HG03342 (cell line): Measurements from ENCODE around the gene DYSF.

ENCODE experiments used
- ATAC-seq: cut with Tn5 transposase; IDR thresholded peaks from one replicate; pipeline ENCODE4 v1.9.1; 2021; ENCODE audit warnings: mild to moderate bottlenecking, moderate library complexity; ENCODE audit not compliant: unreplicated experiment

Gene DYSF

DNA sequence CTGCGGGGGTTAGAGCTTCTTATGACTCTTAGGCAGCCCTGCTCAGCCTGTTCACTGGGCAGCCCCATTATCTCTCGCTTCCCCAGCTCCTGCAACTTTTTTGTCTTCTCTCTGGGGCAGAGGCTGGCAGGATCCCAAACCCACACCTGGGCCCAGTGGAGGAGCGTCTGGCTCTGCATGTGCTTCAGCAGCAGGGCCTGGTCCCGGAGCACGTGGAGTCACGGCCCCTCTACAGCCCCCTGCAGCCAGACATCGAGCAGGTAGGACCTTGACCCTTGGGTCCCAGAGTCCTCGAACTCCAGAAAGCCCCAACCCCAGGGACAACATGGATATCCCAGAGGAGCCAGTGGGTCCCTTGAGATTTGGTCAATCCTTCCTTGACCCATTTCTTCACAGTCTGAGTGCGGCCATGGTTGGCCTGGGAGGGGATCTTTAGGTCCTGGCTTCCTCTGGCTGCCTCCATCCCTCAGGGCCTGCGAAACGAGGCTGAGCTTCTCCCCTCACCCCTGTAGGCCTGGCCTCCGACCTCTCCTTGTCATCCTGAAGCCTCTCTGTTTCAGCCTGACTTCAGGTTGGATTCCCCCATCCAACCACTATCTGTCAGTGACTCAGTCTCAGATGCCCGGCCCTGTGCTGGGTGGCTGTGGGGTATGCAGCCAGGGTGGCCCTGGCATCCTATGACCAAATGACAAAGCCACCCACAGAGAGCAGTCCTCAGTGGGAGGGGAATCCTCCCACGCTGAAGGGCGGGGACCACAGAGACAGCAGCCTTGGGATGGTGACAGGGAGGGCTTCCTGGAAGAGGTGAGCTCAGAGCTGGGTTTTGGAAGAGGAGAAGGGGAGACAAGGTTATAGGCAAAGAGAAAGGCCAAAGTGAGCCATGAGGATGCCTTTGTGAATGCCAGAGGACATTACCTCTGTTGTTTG, 214.2 kb downstream of the DYSF start:
- ATAC-seq, result no peak

DNA sequence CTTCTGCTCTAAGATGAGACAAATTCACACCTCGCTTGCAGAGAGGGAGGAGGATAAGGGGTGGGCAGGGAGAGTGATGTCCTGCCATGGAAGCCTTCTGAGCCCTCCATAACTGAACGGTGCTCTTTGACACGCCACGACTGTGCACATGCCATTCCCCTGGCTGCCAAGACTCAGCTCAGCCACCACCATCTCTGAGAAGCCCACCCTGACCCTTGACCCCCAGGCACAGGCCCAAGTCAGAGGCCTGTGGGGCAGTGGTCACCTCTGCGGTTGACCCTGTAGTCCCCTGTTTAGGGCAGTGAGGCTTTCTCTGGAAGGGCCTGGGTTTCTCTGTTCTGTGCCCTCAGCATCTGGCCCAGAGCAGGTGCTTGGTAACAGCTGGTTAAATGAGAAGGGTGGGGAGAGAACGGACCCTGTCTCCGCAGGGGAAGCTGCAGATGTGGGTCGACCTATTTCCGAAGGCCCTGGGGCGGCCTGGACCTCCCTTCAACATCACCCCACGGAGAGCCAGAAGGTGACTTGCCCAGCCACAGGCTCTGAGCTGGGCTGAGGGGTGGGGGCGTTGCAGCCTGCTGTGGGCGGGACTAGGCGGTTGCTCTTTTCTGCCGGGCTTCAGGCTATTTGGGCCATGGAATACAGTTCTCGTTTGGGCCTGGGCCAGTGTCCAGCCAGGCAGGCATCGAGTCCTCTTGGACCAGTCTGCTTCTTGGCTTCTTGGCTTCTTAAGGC, 215.1 kb downstream of the DYSF start:
- ATAC-seq, result no peak

DNA sequence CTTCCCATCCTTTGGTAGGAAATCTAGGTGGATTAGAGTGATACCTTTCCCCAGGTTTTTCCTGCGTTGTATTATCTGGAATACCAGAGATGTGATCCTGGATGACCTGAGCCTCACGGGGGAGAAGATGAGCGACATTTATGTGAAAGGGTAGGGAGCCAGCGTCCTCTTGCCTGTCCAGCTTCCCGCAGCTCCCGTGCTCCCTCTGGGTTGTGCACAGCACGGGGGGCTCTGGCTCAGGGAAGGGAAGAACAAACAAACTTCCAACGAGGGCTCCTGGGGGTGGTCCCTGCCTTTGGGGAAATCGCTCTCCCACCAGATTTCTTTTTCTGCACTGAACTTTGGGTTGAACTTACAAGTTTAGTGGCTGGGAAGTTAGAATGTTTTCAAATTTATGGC, 215.7 kb downstream of the DYSF start:
- no peak for ATAC-seq

DNA sequence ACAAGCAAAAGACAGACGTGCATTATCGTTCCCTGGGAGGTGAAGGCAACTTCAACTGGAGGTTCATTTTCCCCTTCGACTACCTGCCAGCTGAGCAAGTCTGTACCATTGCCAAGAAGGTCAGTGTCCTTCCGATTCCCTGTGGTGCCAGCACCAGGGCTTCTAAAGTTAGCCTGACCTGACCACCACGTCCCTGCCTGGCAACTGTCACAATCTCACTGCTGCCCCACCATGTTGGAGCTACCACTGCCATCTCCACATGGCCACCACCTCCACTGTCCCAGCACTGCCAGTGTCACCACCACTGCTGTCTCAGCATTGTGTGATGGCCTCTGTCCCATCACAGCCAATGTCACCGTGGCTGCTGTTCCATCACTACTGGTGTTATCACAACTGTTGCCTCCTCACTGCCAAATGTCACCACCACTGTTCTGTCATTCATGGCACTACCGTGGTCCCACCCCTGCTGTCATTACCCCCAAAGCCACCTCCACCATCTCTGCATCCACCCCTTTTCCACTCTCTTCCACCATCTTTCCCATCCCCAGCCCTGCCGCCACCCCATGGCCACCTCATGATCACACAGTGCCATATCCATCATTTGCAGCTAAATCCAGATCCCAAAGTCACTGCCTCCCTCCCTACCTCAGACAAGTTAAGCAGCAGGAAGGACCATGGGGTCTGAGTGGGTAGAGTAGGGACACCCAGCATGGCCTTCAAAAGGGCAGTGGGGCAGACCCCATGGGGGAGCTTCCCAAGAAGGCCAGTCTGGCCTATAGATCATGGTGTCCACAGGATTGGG, 216.5 kb downstream of the DYSF start:
- no peak for ATAC-seq

DNA sequence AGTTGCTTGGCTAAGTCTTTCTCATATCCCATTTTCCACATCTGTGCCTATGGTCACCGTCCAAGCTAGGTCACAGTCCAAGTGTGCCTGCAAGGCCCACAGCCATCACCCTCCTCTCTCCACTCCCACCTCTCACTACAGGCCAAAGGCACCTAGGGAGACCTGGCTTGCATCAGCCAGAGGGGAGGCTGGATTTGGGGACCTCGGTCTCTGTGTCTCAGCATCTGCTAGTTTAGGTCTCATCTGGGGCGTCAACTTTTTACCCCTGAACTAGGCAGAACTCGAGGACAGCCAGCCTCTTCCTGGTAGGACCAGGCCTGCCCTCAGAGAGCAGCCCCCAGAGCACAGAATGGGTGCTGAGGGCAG, 217.1 kb downstream of the DYSF start:
- no peak for ATAC-seq

DNA sequence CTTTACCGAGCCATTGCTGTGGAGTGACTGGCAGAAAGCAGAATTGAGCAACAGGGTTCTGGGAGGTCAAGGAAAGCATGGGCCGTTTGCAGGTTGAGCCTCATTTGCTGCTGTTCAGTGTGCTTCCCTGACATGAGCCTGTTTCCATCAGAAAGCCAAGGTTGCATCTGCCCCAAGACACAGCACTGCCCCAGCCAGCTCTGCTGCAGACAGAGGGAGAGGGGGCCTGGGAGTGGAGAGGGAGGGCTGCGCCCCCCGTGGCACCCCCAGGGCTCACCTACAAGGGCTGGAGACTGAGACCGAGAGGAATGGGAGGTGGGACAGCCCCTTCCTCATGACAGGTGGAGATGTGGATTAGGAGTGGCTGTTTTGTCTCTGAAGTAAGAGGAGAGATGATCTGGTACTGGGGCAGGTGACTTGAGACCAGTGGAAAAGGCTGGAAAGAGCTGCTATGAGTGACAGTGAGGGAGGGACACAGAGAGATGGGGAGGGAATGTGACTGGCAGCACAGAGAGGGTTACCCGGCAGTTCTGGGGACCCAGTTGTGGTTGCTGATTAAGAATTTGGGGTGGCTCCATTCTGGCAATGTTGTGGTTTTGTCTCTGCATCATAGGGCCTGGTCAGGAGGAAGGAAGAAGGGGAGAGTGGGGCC, 218.0 kb downstream of the DYSF start:
- ATAC-seq, result no peak

DNA sequence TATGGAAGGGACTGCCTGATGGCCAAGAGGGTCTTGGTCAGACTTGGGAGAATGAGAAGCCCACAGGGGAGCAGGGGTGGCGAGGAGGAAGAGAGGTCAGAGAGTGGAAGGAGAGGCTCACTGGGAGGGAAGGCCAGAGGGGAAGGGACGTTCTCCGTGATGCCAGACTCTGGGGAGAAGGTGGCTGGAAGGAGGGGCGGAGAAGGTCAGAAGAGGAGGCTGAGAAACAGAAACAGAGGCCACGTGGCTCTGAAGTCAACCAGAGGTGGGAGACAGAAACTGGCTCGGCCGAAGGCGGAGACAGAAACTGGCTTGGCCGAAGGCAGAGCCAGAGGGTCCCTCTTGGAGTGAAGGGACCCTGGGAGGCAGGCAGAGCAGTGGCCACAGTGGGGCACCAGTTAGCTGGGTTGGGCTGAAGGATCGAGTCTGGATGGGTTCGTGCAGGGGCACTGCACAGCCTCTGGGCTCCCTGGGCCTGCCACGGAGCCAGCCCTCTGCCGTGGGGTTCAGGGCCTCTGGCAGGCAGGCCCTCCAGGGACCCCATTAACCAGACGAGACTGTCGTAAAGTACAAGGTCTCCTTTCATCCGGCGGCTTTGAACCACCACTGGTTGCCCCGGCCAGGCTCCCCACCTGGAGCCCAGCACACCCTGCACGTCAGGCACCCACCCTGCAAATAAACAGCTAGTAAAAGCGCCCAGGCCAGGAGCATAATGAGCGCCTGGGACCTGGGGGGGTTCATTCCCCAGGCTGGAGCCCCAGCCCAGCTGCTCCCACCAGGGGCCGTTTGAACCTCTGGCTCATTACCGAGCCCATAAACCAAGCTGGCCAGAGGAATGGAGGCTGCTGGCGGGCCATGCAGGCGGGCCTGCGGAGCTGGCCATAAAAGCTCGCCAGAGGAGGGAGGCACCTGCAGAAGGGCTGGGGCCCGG, 218.8 kb downstream of the DYSF start:
- ATAC-seq, result no peak

DNA sequence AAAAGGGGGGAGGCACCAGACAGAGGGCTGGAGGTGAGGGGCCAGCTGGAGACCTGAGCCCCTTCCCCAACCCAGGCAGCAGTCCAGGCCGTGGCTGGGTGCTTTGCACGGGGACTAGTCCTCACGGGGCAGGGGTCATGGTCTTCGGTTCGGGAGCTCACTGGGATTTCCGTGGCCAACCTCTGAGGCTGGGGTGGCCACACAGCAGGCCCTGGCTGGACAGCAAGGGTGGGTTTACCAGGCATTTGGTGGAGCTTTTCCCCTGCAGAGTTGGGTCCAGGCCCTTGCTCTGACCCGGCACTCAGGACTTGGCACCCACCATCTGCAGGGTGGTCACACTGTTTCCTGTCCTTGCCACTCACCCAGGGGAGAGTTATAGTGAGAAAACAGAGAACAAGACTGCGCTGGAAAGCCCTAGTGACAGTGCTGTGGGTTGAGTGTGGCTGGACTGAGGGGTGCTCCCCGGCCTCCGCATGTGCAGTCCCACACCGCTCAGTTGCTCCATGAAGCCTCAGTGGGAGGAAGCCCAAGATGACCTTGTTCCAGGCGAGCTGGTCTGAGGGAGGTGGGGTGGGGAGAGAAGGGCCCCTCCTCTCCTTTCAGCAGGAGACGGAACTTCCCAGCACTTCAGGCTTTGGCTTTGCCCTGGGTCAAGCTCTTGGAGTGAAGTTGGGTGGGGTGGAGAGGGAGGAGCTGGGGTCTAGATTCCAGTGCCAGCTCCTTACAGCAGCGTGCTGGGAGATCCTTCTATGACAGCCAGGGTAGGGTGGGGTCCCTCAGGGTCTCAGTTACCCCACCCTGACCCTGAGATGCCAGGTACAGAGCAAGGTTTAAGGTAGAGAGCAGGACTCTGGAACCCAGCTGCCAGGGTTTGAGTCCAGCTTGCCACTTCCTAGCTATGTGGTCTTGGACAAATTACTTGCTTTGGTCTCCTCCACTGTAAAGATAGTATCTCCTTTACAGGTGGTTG, 219.8 kb downstream of the DYSF start:
- ATAC-seq, result no peak

DNA sequence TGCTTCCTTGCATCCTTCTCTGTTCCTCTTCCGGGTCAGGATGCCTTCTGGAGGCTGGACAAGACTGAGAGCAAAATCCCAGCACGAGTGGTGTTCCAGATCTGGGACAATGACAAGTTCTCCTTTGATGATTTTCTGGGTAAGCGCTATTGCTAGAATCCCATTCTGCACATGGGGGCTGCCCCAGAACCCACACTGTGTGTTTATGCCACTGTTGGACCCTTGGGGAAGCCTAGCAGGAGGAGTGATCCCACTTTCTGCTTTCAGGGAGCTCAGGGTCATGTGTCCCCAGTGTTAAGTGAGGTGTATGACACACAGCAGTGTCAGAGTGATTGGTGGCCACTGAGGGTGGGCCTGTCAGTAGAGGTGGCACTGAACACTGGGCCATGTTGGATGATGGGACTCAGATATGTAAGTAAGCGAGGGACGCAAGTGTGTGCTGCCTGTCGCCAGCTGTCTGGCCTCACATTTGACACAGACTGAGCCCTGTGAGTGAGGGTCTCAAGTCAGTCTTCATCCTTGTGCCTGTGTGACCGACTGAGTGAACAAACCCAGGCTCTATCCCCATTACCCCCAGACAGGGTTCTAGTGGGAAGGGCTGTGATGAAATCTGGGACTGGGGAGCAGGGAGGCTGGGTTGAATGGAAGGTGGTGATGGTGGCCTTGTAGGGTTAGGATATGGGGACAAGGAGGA, 220.9 kb downstream of the DYSF start:
- ATAC-seq, result no peak

DNA sequence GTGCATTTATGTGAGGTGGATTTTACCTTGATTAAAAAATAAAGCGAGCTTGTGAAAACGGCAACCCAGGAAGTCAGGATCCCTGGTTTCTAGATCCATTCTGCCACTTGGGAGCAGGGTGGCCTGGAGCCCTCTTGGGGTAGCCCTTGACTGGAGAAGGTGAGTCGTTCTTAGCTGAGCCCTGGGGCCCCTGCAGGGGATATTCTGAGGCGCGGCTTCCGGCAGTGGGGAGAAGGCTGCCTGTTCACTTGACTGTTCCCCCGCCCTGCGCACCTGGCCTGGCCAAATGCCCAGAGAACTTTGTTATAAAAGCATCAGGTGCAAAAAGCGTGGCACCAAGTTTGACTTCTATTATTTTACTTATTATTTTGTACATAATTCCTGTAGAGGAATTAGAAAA, 221.9 kb downstream of the DYSF start:
- ATAC-seq, result no peak

DNA sequence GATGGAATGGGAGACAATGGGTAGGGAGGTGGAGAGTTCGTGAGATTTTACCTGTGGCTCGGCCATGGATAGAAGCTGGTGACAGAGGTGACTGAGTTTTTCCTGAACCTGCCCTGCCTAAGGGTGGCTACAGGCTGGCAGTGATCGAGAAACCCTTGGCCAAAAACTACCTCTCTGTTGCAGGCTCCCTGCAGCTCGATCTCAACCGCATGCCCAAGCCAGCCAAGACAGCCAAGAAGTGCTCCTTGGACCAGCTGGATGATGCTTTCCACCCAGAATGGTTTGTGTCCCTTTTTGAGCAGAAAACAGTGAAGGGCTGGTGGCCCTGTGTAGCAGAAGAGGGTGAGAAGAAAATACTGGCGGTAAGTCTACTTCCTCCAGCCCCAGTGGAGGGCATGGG, 225.5 kb downstream of the DYSF start:
- ATAC-seq, result no peak

DNA sequence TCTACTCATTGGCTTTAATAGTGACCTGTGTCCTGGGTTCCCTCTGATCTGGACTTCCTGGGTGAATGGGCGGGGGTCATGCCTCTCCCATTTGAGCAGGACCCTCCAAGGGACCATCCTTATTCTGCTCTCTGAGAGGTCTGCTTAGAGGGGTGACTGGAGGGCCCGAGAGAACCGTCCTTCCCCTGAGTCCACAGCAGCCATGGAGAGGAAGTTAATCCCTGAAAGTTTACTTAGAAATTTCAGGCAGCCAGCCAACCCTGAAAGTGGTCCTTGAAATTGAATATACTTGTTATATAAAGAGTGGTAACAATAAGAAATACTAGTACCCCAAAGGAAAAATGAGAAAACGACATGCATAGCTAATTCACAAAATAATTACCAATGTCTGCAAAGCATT, 226.1 kb downstream of the DYSF start:
- no peak for ATAC-seq

DNA sequence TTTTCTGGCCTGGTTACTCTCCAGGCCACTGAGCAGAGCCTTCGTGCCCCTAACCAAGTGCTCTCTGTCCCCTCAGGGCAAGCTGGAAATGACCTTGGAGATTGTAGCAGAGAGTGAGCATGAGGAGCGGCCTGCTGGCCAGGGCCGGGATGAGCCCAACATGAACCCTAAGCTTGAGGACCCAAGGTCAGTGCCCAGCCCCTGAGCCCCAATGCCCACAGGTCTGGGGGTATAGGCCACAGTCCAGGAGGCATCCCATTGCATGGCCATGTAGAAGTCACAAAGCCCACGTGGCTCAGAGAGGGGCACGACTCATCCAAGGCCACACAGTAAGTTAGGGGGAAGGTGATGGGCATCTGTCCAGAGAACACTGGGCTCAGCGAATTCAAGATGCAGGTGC, 227.6 kb downstream of the DYSF start:
- ATAC-seq, result no peak

DNA sequence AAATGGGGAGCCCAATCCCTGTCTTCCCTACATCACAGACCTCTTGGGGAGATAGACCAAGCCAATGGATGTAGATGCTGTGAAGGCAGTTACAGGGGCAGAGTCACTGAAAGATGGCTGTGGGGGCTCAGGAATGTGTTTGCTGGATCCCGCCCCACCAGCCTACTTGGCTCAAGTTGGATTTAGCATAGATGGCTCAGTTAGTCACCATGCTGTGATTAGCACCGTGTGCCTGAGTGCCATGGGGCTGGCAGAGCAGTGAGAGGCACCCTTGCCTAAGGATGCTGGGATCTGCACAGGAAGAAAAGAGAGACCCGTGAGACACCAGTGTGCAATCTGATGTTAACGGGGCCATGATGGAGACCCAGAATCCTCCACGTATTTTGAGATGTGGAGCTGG, 228.3 kb downstream of the DYSF start:
- ATAC-seq, result no peak

DNA sequence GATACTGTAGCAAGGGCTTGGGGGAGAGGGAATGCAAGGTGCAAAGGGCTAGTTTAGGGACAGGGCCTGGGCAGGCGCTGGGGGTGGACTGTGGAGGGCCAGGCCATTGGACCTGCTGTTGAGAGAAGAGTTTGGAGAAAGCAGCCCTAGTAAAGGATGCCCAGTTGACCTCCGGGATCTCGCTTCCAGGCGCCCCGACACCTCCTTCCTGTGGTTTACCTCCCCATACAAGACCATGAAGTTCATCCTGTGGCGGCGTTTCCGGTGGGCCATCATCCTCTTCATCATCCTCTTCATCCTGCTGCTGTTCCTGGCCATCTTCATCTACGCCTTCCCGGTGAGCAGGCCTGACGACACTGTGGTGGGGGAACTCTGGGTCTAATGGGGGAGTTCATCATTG, 229.0 kb downstream of the DYSF start:
- no peak for ATAC-seq

DNA sequence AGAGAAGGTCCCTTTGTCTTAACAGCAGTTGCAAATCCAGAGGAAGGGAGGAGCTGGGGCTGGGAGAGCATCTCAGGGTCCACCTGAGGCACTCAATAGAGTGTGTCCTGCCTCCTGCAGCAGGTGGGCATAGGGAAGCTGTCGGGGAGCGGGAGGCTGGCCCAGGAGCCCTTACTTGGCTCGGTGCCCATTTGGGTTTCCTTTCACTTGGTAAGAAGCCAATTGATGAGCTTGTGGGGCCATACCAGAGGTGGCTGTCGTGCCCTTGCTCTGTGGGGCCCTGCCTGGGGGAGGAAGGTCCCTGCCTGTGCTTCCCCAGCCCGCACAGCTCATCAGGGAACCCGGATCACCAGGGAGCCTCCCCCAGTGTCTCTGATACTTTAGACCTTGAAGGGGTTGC, 229.7 kb downstream of the DYSF start:
- ATAC-seq, result no peak

DNA sequence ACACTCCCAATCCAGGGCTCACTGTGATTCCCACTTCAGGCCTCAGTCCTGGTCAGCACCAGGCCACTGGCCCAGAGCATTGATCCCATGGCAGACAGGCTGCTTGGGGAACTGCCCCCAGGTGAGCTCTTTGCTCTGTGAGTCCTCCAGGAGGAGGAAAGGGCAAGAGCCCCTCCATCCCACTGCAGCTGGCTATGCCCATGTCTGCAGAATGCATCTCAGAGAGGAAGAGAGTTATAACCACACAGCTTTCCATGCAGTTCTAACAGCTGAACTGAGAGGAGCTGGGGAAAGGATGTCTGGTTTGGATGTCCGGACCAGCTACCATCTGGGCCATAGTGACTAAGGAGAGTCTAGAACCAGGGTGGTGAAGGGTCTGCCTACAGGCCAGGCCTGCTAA, 230.3 kb downstream of the DYSF start:
- no peak for ATAC-seq
